Neural crest cell (in vitro differentiated cells): ENCODE measurements around the gene SNRNP48. TPM values are rescaled to one million over a fixed set of nuclear protein-coding genes. Genes with fewer than 3 reads are reported as not detected.

Source experiments
- DNase-seq: peaks from one replicate; pipeline ENCODE4 v3.0.0; 2021; ENCODE audit warnings: low read depth, mixed read lengths, low spot score
- H3K27ac Mint-ChIP-seq: one replicate; pipeline ENCODE4 v1.8.0; 2021; ENCODE audit warnings: mild to moderate bottlenecking, mixed read lengths; ENCODE audit not compliant: unreplicated experiment
- H3K27me3 Mint-ChIP-seq: 2 replicates; pipeline ENCODE4 v1.8.0; 2021; ENCODE audit warnings: low read depth, mild to moderate bottlenecking, mixed read lengths
- H3K36me3 Mint-ChIP-seq: 2 replicates; pipeline ENCODE4 v1.8.0; 2021; ENCODE audit warnings: low read depth, mild to moderate bottlenecking, mixed read lengths
- H3K4me1 Mint-ChIP-seq: 2 replicates; pipeline ENCODE4 v1.8.0; 2021; ENCODE audit warnings: mixed read lengths
- H3K4me3 Mint-ChIP-seq: one replicate; pipeline ENCODE4 v1.8.0; 2021; ENCODE audit warnings: mild to moderate bottlenecking, mixed read lengths
- H3K9me3 Mint-ChIP-seq: 2 replicates; pipeline ENCODE4 v1.8.0; 2021; ENCODE audit warnings: mixed read lengths
- total RNA-seq: library from RNA; stranded (reverse); gene quantifications from 2 replicates; pipeline ENCODE4 v1.2.1, GENCODE V29; 2021
- TF ChIP-seq, protein P1 (sequence below): fragments of 200-600 bp; sonication (generic); conservative IDR thresholded peaks from 2 replicates; pipeline ENCODE4 v1.5.0; 2021; ENCODE audit warnings: antibody characterized with exemption, mild to moderate bottlenecking

The SNRNP48 gene
- total RNA-seq, 1 donor from 2014 or later, result 22.5 TPM

DNA sequence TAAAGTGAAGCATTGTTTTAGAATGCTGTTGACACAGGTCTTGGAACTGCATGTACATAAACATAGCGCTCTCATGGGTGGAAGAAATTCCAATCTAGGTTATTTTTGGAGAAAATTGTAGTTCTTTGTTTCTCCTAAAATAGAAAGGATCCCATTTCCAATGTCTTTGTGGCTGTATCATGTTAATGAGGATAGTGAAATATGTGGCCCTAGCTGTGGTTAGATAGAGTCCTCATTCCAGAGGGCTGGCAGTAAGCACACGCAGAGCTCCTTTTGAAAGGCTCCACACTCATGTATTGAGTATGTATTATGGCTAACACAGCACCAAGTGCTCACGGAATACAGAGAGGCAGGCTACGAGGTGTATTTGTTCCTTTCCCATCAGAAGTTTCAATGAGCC is 60.9 kb downstream of the SNRNP48 start:
- Mint-ChIP-seq H3K27ac (no peak overlapping the region), H3K36me3 (no peaks in the 10 kb centered on the region), H3K4me1 (no peaks in the 10 kb centered on the region), H3K9me3 (no peaks in the 10 kb centered on the region), H3K27me3 (peaks cover 10% of the 10 kb centered on the region), H3K4me3 (no peak overlapping the region)
- TF ChIP-seq, protein P1, sequence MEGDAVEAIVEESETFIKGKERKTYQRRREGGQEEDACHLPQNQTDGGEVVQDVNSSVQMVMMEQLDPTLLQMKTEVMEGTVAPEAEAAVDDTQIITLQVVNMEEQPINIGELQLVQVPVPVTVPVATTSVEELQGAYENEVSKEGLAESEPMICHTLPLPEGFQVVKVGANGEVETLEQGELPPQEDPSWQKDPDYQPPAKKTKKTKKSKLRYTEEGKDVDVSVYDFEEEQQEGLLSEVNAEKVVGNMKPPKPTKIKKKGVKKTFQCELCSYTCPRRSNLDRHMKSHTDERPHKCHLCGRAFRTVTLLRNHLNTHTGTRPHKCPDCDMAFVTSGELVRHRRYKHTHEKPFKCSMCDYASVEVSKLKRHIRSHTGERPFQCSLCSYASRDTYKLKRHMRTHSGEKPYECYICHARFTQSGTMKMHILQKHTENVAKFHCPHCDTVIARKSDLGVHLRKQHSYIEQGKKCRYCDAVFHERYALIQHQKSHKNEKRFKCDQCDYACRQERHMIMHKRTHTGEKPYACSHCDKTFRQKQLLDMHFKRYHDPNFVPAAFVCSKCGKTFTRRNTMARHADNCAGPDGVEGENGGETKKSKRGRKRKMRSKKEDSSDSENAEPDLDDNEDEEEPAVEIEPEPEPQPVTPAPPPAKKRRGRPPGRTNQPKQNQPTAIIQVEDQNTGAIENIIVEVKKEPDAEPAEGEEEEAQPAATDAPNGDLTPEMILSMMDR, result no peak
- no peak for DNase-seq

DNA sequence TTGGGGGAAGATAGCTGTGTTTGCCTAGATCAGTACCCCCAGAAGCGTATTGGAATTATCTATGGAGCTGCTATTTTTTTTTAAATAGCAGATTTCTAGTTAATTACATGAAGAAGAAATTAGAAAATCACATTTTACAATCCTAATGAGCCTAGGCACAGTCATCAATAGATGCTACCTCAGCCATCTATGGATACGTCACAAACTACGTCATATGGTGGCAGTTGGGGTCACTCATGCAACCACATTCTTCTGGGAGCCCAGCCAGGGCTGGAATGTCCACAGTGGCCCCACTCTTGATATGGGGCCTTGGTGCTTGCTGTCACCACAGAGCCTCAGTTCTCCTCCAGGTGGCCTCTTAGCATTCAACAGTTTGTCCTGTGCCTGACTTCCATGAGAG is 63.0 kb downstream of the SNRNP48 start:
- DNase-seq, result no peak
- Mint-ChIP-seq H3K27me3 (peaks cover 7% of the 10 kb centered on the region), H3K36me3 (no peaks in the 10 kb centered on the region), H3K4me1 (no peaks in the 10 kb centered on the region), H3K4me3 (no peak overlapping the region), H3K9me3 (no peaks in the 10 kb centered on the region), H3K27ac (no peak overlapping the region)
- TF ChIP-seq, protein P1, result no peak

DNA sequence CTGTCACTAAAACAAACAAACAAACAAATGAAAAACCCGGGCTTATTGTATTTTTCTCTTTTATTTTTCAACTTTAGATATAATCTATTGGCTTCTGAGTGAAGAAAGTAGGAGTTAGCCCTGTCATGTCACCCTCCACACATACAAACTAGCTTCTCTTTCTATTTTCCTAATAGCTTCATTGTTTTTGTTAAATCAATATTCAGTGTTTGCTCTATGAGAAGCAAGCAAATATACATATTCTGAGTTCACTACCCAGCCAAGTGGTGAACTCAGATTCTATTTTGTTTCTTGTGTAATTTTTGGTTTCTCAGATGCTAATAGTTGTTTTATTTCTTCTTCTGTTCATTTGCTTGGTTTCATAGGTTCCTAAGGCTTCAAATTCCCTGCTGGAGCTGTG is 66.4 kb downstream of the SNRNP48 start:
- H3K4me3 Mint-ChIP-seq, result no peak overlapping the region
- H3K27ac Mint-ChIP-seq, result no peak overlapping the region
- H3K9me3 Mint-ChIP-seq, result no peaks in the 10 kb centered on the region
- no peaks in the 10 kb centered on the region for H3K4me1 Mint-ChIP-seq
- H3K27me3 Mint-ChIP-seq, result peaks cover 4% of the 10 kb centered on the region
- no peaks in the 10 kb centered on the region for H3K36me3 Mint-ChIP-seq
- no peak for DNase-seq
- TF ChIP-seq, protein P1, result no peak

DNA sequence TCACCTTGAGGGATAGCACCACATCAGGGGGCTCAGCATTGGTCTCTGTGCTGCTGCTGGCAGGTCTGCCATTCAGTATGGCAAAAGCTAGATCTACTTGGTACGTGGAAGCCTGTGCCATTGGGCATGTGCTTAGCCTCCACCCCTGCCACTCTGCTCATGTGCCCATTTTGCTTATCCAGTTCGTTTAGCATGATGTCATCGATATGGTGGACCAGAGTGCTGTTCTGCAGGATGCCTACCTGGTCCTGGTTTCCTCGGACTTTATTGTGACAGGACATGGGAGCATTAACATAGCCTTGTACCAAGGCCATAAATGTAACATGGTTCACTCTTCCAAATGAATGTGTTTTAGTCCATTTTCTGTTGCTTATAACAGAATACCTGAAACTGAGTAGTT is 68.5 kb downstream of the SNRNP48 start:
- no peak for DNase-seq
- Mint-ChIP-seq H3K36me3 (no peaks in the 10 kb centered on the region), H3K9me3 (no peaks in the 10 kb centered on the region), H3K4me3 (no peak overlapping the region), H3K27me3 (peaks cover 12% of the 10 kb centered on the region), H3K27ac (no peak overlapping the region), H3K4me1 (no peaks in the 10 kb centered on the region)
- TF ChIP-seq, protein P1, result no peak

DNA sequence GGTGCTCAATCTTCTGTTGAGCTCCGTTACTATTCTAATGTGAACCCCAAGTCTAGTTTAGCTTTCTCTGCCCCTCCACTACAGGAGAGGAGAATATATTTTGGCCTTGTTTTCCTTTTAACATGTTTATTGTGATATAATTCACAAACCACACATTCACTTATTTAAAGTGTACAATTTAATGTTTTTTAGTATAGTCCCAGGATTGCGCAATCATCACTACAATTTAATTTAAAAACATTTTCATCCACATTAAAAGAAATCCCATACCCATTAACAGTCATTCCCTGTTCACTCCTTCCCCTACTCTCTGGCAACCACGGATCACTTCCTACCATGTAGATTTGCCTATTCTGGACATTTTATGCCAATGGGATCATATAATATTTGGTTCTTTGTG is 71.4 kb downstream of the SNRNP48 start:
- H3K4me1 Mint-ChIP-seq, result no peaks in the 10 kb centered on the region
- H3K4me3 Mint-ChIP-seq, result no peak overlapping the region
- TF ChIP-seq, protein P1, result no peak
- H3K27me3 Mint-ChIP-seq, result peaks cover 15% of the 10 kb centered on the region
- H3K36me3 Mint-ChIP-seq, result no peaks in the 10 kb centered on the region
- H3K9me3 Mint-ChIP-seq, result no peaks in the 10 kb centered on the region
- no peak for DNase-seq
- no peak overlapping the region for H3K27ac Mint-ChIP-seq

Other genes starting within 250 kb of the SNRNP48 start
- 0.16 and 0.20 TPM in 2 replicates for gene CAGE1, start 200.5 kb upstream of the SNRNP48 start, total RNA-seq
- 28.0 and 31.1 TPM in 2 replicates for gene RIOK1, start 200.4 kb upstream of the SNRNP48 start, total RNA-seq
- 9.4 and 9.5 TPM in 2 replicates for gene DSP, start 48.5 kb upstream of the SNRNP48 start, total RNA-seq
- gene BMP6, start 135.9 kb downstream of the SNRNP48 start, total RNA-seq, result 0.44 and 0.55 TPM in 2 replicates